ENCODE data around the gene CSN3.
"Not testable (repeated sequence)": the region's sequence is repeated elsewhere in the genome, so short reads cannot be mapped to it uniquely, and the experiment has no call there.

CSN3 gene

GRCh38 chr4:70242297-70242696, at the start of gene CSN3:
TSS of gene CSN3 (plus strand) at chr4:70242597. CDS start at chr4:70244820, 2,223 bp downstream.
- H3K4me1 ChIP-seq (ENCODE audit: control insufficient read depth, insufficient read depth, low read length); H3K9ac ChIP-seq (ENCODE audit: low read length); H3K27me3 ChIP-seq (ENCODE audit: control insufficient read depth, insufficient read depth, low read length); H3K9me3 ChIP-seq (ENCODE audit: control insufficient read depth, insufficient read depth, low read depth, low read length); H3K36me3 ChIP-seq (ENCODE audit: control insufficient read depth, insufficient read depth, low read length); H3K4me3 ChIP-seq (ENCODE audit: low read depth, low read length); H3K27ac ChIP-seq (ENCODE audit: low read depth, low read length): not testable (repeated sequence)

GRCh38 chr4:70192895-70193294, 49.5 kb upstream of the CSN3 start:
- no peaks in the 10 kb centered on the region for H3K36me3 ChIP-seq (ENCODE audit: control insufficient read depth, insufficient read depth, low read length)
- no peak overlapping the region for H3K27ac ChIP-seq (ENCODE audit: low read depth, low read length)
- H3K4me3 ChIP-seq (ENCODE audit: low read depth, low read length) = no peak overlapping the region
- no peaks in the 10 kb centered on the region for H3K9me3 ChIP-seq (ENCODE audit: control insufficient read depth, insufficient read depth, low read depth, low read length)
- no peaks in the 10 kb centered on the region for H3K27me3 ChIP-seq (ENCODE audit: control insufficient read depth, insufficient read depth, low read length)
- H3K4me1 ChIP-seq (ENCODE audit: control insufficient read depth, insufficient read depth, low read length) = 0 out of 2 replicates have a peak, but pooled peaks cover 3% of the 10 kb centered on the region
- no peak overlapping the region for H3K9ac ChIP-seq (ENCODE audit: low read length)

GRCh38 chr4:70195425-70195824, 47.0 kb upstream of the CSN3 start, which contains the start of gene ODAM:
TSS of gene ODAM (plus strand) at chr4:70195725. CDS start at chr4:70196544, 819 bp downstream.
- Histone ChIP-seq H3K4me1 (ENCODE audit: control insufficient read depth, insufficient read depth, low read length) (0 out of 2 replicates have a peak, but pooled peaks cover 3% of the 10 kb centered on the region), H3K36me3 (ENCODE audit: control insufficient read depth, insufficient read depth, low read length) (no peaks in the 10 kb centered on the region), H3K9me3 (ENCODE audit: control insufficient read depth, insufficient read depth, low read depth, low read length) (no peaks in the 10 kb centered on the region), H3K27me3 (ENCODE audit: control insufficient read depth, insufficient read depth, low read length) (no peaks in the 10 kb centered on the region), H3K4me3 (ENCODE audit: low read depth, low read length) (no peak within 1 kb of the TSS), H3K9ac (ENCODE audit: low read length) (no peak within 1 kb of the TSS), H3K27ac (ENCODE audit: low read depth, low read length) (no peak within 1 kb of the TSS)

GRCh38 chr4:70196857-70197256, 45.5 kb upstream of the CSN3 start:
- Histone ChIP-seq H3K9ac (ENCODE audit: low read length) (no peak overlapping the region), H3K27me3 (ENCODE audit: control insufficient read depth, insufficient read depth, low read length) (no peaks in the 10 kb centered on the region), H3K36me3 (ENCODE audit: control insufficient read depth, insufficient read depth, low read length) (no peaks in the 10 kb centered on the region), H3K4me1 (ENCODE audit: control insufficient read depth, insufficient read depth, low read length) (0 out of 2 replicates have a peak, but pooled peaks cover 3% of the 10 kb centered on the region), H3K27ac (ENCODE audit: low read depth, low read length) (no peak overlapping the region), H3K4me3 (ENCODE audit: low read depth, low read length) (no peak overlapping the region), H3K9me3 (ENCODE audit: control insufficient read depth, insufficient read depth, low read depth, low read length) (no peaks in the 10 kb centered on the region)

- no peaks in the 10 kb centered on the region for H3K27me3 ChIP-seq (ENCODE audit: control insufficient read depth, insufficient read depth, low read length)
- no peaks in the 10 kb centered on the region for H3K36me3 ChIP-seq (ENCODE audit: control insufficient read depth, insufficient read depth, low read length)
- H3K9ac ChIP-seq (ENCODE audit: low read length) = no peak overlapping the region
- H3K4me1 ChIP-seq (ENCODE audit: control insufficient read depth, insufficient read depth, low read length) = 0 out of 2 replicates have a peak, but pooled peaks cover 3% of the 10 kb centered on the region
- H3K27ac ChIP-seq (ENCODE audit: low read depth, low read length) = no peak overlapping the region
- H3K9me3 ChIP-seq (ENCODE audit: control insufficient read depth, insufficient read depth, low read depth, low read length) = no peaks in the 10 kb centered on the region
- no peak overlapping the region for H3K4me3 ChIP-seq (ENCODE audit: low read depth, low read length)
Observed at GRCh38 chr4:70197842-70198241, 44.6 kb upstream of the CSN3 start.

- no peaks in the 10 kb centered on the region for H3K4me1 ChIP-seq (ENCODE audit: control insufficient read depth, insufficient read depth, low read length)
- no peak overlapping the region for H3K4me3 ChIP-seq (ENCODE audit: low read depth, low read length)
- no peak overlapping the region for H3K9ac ChIP-seq (ENCODE audit: low read length)
- no peaks in the 10 kb centered on the region for H3K27me3 ChIP-seq (ENCODE audit: control insufficient read depth, insufficient read depth, low read length)
- no peak overlapping the region for H3K27ac ChIP-seq (ENCODE audit: low read depth, low read length)
- no peaks in the 10 kb centered on the region for H3K9me3 ChIP-seq (ENCODE audit: control insufficient read depth, insufficient read depth, low read depth, low read length)
- no peaks in the 10 kb centered on the region for H3K36me3 ChIP-seq (ENCODE audit: control insufficient read depth, insufficient read depth, low read length)
Observed at GRCh38 chr4:70203601-70204000, 38.8 kb upstream of the CSN3 start.

- H3K4me1 ChIP-seq (ENCODE audit: control insufficient read depth, insufficient read depth, low read length); H3K27me3 ChIP-seq (ENCODE audit: control insufficient read depth, insufficient read depth, low read length); H3K36me3 ChIP-seq (ENCODE audit: control insufficient read depth, insufficient read depth, low read length); H3K4me3 ChIP-seq (ENCODE audit: low read depth, low read length); H3K9me3 ChIP-seq (ENCODE audit: control insufficient read depth, insufficient read depth, low read depth, low read length); H3K27ac ChIP-seq (ENCODE audit: low read depth, low read length); H3K9ac ChIP-seq (ENCODE audit: low read length): not testable (repeated sequence)
Observed at GRCh38 chr4:70212752-70213151, 29.6 kb upstream of the CSN3 start.

GRCh38 chr4:70216109-70216508, 26.3 kb upstream of the CSN3 start:
- not testable (repeated sequence) for H3K9me3 ChIP-seq (ENCODE audit: control insufficient read depth, insufficient read depth, low read depth, low read length); H3K9ac ChIP-seq (ENCODE audit: low read length); H3K27ac ChIP-seq (ENCODE audit: low read depth, low read length); H3K4me1 ChIP-seq (ENCODE audit: control insufficient read depth, insufficient read depth, low read length); H3K4me3 ChIP-seq (ENCODE audit: low read depth, low read length); H3K27me3 ChIP-seq (ENCODE audit: control insufficient read depth, insufficient read depth, low read length); H3K36me3 ChIP-seq (ENCODE audit: control insufficient read depth, insufficient read depth, low read length)

GRCh38 chr4:70216550-70216949, 25.8 kb upstream of the CSN3 start:
- not testable (repeated sequence) for H3K9ac ChIP-seq (ENCODE audit: low read length); H3K4me1 ChIP-seq (ENCODE audit: control insufficient read depth, insufficient read depth, low read length); H3K27ac ChIP-seq (ENCODE audit: low read depth, low read length)

GRCh38 chr4:70221389-70221788, 21.0 kb upstream of the CSN3 start:
- not testable (repeated sequence) for H3K4me1 ChIP-seq (ENCODE audit: control insufficient read depth, insufficient read depth, low read length); H3K27me3 ChIP-seq (ENCODE audit: control insufficient read depth, insufficient read depth, low read length); H3K9ac ChIP-seq (ENCODE audit: low read length); H3K9me3 ChIP-seq (ENCODE audit: control insufficient read depth, insufficient read depth, low read depth, low read length); H3K36me3 ChIP-seq (ENCODE audit: control insufficient read depth, insufficient read depth, low read length); H3K27ac ChIP-seq (ENCODE audit: low read depth, low read length); H3K4me3 ChIP-seq (ENCODE audit: low read depth, low read length)

More at GRCh38 chr4:70216550-70216949, 25.8 kb upstream of the CSN3 start:
- H3K4me3 ChIP-seq (ENCODE audit: low read depth, low read length); H3K9me3 ChIP-seq (ENCODE audit: control insufficient read depth, insufficient read depth, low read depth, low read length); H3K27me3 ChIP-seq (ENCODE audit: control insufficient read depth, insufficient read depth, low read length); H3K36me3 ChIP-seq (ENCODE audit: control insufficient read depth, insufficient read depth, low read length): not testable (repeated sequence)

GRCh38 chr4:70221818-70222217, 20.6 kb upstream of the CSN3 start:
- H3K4me3 ChIP-seq (ENCODE audit: low read depth, low read length); H3K9me3 ChIP-seq (ENCODE audit: control insufficient read depth, insufficient read depth, low read depth, low read length); H3K27me3 ChIP-seq (ENCODE audit: control insufficient read depth, insufficient read depth, low read length); H3K27ac ChIP-seq (ENCODE audit: low read depth, low read length); H3K9ac ChIP-seq (ENCODE audit: low read length); H3K4me1 ChIP-seq (ENCODE audit: control insufficient read depth, insufficient read depth, low read length); H3K36me3 ChIP-seq (ENCODE audit: control insufficient read depth, insufficient read depth, low read length): not testable (repeated sequence)

GRCh38 chr4:70225824-70226223, 16.6 kb upstream of the CSN3 start, which contains the start of gene FDCSP:
TSS of gene FDCSP (plus strand) at chr4:70226124. CDS start at chr4:70231195, 5,071 bp downstream.
- Histone ChIP-seq H3K27me3 (ENCODE audit: control insufficient read depth, insufficient read depth, low read length) (no peaks in the 10 kb centered on the region), H3K9me3 (ENCODE audit: control insufficient read depth, insufficient read depth, low read depth, low read length) (no peaks in the 10 kb centered on the region), H3K4me3 (ENCODE audit: low read depth, low read length) (no peak within 1 kb of the TSS), H3K9ac (ENCODE audit: low read length) (no peak within 1 kb of the TSS), H3K27ac (ENCODE audit: low read depth, low read length) (no peak within 1 kb of the TSS), H3K36me3 (ENCODE audit: control insufficient read depth, insufficient read depth, low read length) (no peaks in the 10 kb centered on the region), H3K4me1 (ENCODE audit: control insufficient read depth, insufficient read depth, low read length) (no peaks in the 10 kb centered on the region)
